Glutamatergic neuron (in vitro differentiated cells): ENCODE data around the gene CNTRL. TPM values are rescaled to one million over a fixed set of nuclear protein-coding genes. Genes with fewer than 3 reads are reported as not detected.

Source experiments
- DNase-seq: peaks from one replicate; pipeline ENCODE4 v3.0.0; 2022
- H3K27ac Mint-ChIP-seq: one replicate; pipeline ENCODE4 v1.8.0; 2020; ENCODE audit warnings: mild to moderate bottlenecking, mixed read lengths, inconsistent platforms; ENCODE audit not compliant: unreplicated experiment
- H3K27me3 Mint-ChIP-seq: one replicate; pipeline ENCODE4 v1.8.0; 2020; ENCODE audit warnings: mild to moderate bottlenecking, moderate library complexity, mixed read lengths, inconsistent platforms; ENCODE audit not compliant: unreplicated experiment
- H3K36me3 Mint-ChIP-seq: one replicate; pipeline ENCODE4 v1.8.0; 2020; ENCODE audit warnings: mild to moderate bottlenecking, mixed read lengths, inconsistent platforms; ENCODE audit not compliant: unreplicated experiment
- H3K4me1 Mint-ChIP-seq: one replicate; pipeline ENCODE4 v1.8.0; 2020; ENCODE audit warnings: mild to moderate bottlenecking, low read depth, mixed read lengths, inconsistent platforms; ENCODE audit not compliant: unreplicated experiment
- H3K4me3 Mint-ChIP-seq: one replicate; pipeline ENCODE4 v1.8.0; 2020; ENCODE audit warnings: mild to moderate bottlenecking, mixed read lengths, inconsistent platforms; ENCODE audit not compliant: unreplicated experiment
- H3K9me3 Mint-ChIP-seq: one replicate; pipeline ENCODE4 v1.8.0; 2020; ENCODE audit warnings: mild to moderate bottlenecking, moderate library complexity, mixed read lengths, inconsistent platforms; ENCODE audit not compliant: unreplicated experiment
- total RNA-seq: library from RNA; stranded (reverse); fragmentation: NEBNext Ultra II Directional; extraction: Animal tissue kit (Norgen Biotek cat#: 25700); gene quantifications from one replicate; pipeline ENCODE4 v1.2.1, GENCODE V29; 2021; ENCODE audit not compliant: unreplicated experiment
- TF ChIP-seq, protein P1 (sequence below): fragments of 200-600 bp; sonication (generic); IDR thresholded peaks from one replicate; pipeline ENCODE4 v1.5.0; 2021; ENCODE audit not compliant: partially characterized antibody, unreplicated experiment

Gene CNTRL
- total RNA-seq, 1 donor from 2014 or later, result 9.5 TPM

DNA sequence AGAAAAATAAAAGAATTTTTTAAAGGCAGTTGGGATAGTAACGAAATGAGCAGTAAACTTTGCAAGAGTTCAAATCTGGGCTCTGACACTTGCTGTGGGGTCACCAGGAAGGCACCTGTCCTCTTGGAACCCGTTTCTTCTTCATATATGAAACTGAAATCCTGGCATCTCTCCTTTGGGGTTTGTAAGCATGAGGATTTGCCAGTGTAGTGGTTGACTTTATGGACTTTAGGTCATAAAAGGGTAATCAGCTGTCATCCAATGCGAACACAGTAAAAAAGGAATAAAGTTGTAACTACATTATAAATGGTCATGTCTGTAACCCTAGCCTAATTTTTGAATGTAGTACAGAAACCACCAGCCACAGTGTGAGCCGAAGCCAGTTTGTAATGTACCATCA lies 125.6 kb downstream of the CNTRL start:
- Mint-ChIP-seq H3K36me3 (no peaks in the 10 kb centered on the region), H3K4me3 (peak overlapping the region; percentile 94), H3K27me3 (peaks cover 5% of the 10 kb centered on the region), H3K9me3 (peaks cover 9% of the 10 kb centered on the region), H3K4me1 (peaks cover 11% of the 10 kb centered on the region), H3K27ac (peak overlapping the region; percentile 81)
- DNase-seq, result no peak
- TF ChIP-seq, protein P1, sequence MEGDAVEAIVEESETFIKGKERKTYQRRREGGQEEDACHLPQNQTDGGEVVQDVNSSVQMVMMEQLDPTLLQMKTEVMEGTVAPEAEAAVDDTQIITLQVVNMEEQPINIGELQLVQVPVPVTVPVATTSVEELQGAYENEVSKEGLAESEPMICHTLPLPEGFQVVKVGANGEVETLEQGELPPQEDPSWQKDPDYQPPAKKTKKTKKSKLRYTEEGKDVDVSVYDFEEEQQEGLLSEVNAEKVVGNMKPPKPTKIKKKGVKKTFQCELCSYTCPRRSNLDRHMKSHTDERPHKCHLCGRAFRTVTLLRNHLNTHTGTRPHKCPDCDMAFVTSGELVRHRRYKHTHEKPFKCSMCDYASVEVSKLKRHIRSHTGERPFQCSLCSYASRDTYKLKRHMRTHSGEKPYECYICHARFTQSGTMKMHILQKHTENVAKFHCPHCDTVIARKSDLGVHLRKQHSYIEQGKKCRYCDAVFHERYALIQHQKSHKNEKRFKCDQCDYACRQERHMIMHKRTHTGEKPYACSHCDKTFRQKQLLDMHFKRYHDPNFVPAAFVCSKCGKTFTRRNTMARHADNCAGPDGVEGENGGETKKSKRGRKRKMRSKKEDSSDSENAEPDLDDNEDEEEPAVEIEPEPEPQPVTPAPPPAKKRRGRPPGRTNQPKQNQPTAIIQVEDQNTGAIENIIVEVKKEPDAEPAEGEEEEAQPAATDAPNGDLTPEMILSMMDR, result no peak

GRCh38 chr9:121201045-121201737 lies 126.4 kb downstream of the CNTRL start:
- H3K36me3 Mint-ChIP-seq, result no peaks in the 10 kb centered on the region
- H3K4me3 Mint-ChIP-seq, result peak overlapping the region; percentile 94
- TF ChIP-seq, protein P1, result no peak
- H3K27me3 Mint-ChIP-seq, result peaks cover 5% of the 10 kb centered on the region
- DNase-seq, result peak; percentile 63
- H3K27ac Mint-ChIP-seq, result peak overlapping the region; percentile 84
- H3K4me1 Mint-ChIP-seq, result peaks cover 11% of the 10 kb centered on the region
- peaks cover 9% of the 10 kb centered on the region for H3K9me3 Mint-ChIP-seq

DNA sequence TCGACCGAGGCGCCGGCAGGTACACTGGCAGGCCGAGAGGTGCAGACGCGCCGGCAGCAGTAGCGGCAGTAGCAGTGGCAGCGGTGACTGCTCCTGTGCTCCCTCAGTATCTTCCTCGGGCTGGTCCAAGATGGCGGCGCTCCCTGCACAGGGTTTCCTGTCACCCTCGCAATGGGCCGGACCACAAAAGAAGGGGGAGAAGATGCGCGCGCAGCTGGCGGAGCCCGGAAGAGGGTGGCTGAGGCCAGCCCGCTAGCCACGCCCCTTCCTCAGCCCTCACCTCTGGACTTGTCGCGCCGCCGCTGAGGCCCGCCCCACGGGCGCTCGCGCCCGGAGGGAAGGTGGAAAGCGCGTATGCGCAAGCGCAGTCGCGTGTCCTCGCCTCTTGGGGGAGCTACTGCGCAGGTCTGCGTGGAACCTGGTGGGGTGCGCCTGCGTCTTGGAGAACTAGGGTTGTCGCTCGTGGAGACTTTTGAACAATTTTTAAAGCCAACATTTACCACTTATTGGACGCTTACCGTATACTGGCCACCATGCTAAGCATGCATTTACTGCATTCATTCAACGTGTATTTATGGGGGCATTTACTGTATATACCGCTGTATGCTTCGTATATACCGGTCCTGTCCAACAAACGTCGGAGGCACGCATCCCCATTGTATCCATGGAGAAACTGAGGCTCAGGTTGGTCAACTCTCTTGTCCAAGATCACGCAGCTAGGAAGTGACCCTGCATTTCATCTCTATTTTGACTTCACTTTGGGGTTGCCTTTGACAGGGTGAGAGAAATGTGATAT lies 127.2 kb downstream of the CNTRL start, which contains the start of gene RAB14:
RAB14 (minus strand) TSS at position 132 of the 796 bp plus-strand sequence. CDS start 8,457 bp downstream, outside the sequence.
- DNase-seq, result peak; percentile 100
- TF ChIP-seq, protein P1, result peak; percentile 55
- H3K27ac Mint-ChIP-seq, result peak within 1 kb of the TSS; percentile 84

GRCh38 chr9:121204121-121204520 lies 129.4 kb downstream of the CNTRL start:
- no peaks in the 10 kb centered on the region for H3K36me3 Mint-ChIP-seq
- peaks cover 9% of the 10 kb centered on the region for H3K9me3 Mint-ChIP-seq
- no peak overlapping the region for H3K4me3 Mint-ChIP-seq
- H3K27ac Mint-ChIP-seq, result no peak overlapping the region
- H3K4me1 Mint-ChIP-seq, result peaks cover 6% of the 10 kb centered on the region
- H3K27me3 Mint-ChIP-seq, result peaks cover 5% of the 10 kb centered on the region
- no peak for DNase-seq
- TF ChIP-seq, protein P1, result no peak

More for the DNA sequence above, 127.2 kb downstream of the CNTRL start, which contains the start of gene RAB14:
- Mint-ChIP-seq H3K9me3 (peaks cover 9% of the 10 kb centered on the region), H3K36me3 (no peaks in the 10 kb centered on the region), H3K27me3 (peaks cover 5% of the 10 kb centered on the region), H3K4me3 (peak within 1 kb of the TSS; percentile 94), H3K4me1 (peaks cover 10% of the 10 kb centered on the region)
